NB4 (cell line): ENCODE results near the gene VILL.

Experiments used
- DNase-seq: peaks from one replicate; pipeline ENCODE4 v3.0.0; 2010; ENCODE audit warnings: low read depth
- H3K4me3 ChIP-seq: one replicate; pipeline ENCODE4 v1.5.1; 2011; ENCODE audit warnings: mild to moderate bottlenecking, low read depth, low read length, moderate library complexity
- CTCF ChIP-seq: IDR thresholded peaks from one replicate; pipeline ENCODE4 v1.5.1; 2012; ENCODE audit warnings: low read depth, low read length
- MYC ChIP-seq: IDR thresholded peaks from 2 replicates; pipeline ENCODE4 v1.6.1; 2011; ENCODE audit warnings: low read depth, low read length
- POLR2A ChIP-seq: IDR thresholded peaks from 2 replicates; pipeline ENCODE4 v1.6.1; 2011; ENCODE audit warnings: mild to moderate bottlenecking; ENCODE audit not compliant: insufficient read length; ENCODE audit errors: extremely low read depth
- TF ChIP-seq, protein P1 (sequence below): IDR thresholded peaks from 2 replicates; pipeline ENCODE4 v1.6.1; 2011; ENCODE audit warnings: low read depth, low read length

The VILL gene

GRCh38 chr3:37980462-37981347, 9.9 kb upstream of the VILL start:
- no peak overlapping the region for H3K4me3 ChIP-seq
- peak; percentile 19 for DNase-seq
- TF ChIP-seq, protein P1, sequence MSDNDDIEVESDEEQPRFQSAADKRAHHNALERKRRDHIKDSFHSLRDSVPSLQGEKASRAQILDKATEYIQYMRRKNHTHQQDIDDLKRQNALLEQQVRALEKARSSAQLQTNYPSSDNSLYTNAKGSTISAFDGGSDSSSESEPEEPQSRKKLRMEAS: no peak
- TF ChIP-seq CTCF (no peak), MYC (no peak), POLR2A (no peak)

GRCh38 chr3:37981348-37981664, 9.3 kb upstream of the VILL start:
- no peak for DNase-seq
- TF ChIP-seq, protein P1: no peak
- TF ChIP-seq MYC (no peak), POLR2A (no peak), CTCF (no peak)
- no peak overlapping the region for H3K4me3 ChIP-seq

- no peak overlapping the region for H3K4me3 ChIP-seq
- DNase-seq: no peak
- TF ChIP-seq, protein P1: no peak
- TF ChIP-seq POLR2A (no peak), CTCF (no peak), MYC (no peak)
Measured at GRCh38 chr3:37982331-37982730, 8.3 kb upstream of the VILL start.

DNA sequence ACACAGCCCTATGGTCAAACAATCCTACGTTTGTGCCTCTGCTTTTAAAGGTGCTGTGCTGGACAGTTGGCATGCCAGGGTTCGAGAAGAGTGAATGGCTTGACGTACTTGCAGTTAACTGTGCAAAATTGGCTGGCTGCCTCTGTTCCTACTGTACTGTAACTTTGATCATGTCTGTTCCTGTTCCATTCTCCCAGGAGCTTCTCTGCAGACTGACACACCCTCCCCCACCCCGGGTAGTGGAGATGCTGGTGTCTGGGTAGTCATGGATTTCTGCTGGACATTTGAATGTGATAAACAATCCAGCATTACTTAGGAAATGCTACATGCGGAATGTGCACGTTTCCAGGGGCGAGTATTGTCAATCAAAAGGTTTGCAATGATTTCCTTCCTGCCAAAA, 6.5 kb upstream of the VILL start:
- DNase-seq: no peak

GRCh38 chr3:37984596-37984995, 6.0 kb upstream of the VILL start:
- TF ChIP-seq, protein P1: no peak
- TF ChIP-seq POLR2A (no peak), CTCF (no peak), MYC (no peak)
- no peak overlapping the region for H3K4me3 ChIP-seq
- no peak for DNase-seq

More for the DNA sequence above, 6.5 kb upstream of the VILL start:
- H3K4me3 ChIP-seq: no peak overlapping the region
- TF ChIP-seq CTCF (no peak), MYC (no peak), POLR2A (no peak)
- TF ChIP-seq, protein P1: no peak
